ENCODE data around the gene ZNF606. TPM values are rescaled to one million over a fixed set of nuclear protein-coding genes. Genes with fewer than 3 reads are reported as not detected.

The ZNF606 gene
- total RNA-seq, 3 donors from 2014 or later = 11.6 to 17.1 (median 13.8) TPM

DNA sequence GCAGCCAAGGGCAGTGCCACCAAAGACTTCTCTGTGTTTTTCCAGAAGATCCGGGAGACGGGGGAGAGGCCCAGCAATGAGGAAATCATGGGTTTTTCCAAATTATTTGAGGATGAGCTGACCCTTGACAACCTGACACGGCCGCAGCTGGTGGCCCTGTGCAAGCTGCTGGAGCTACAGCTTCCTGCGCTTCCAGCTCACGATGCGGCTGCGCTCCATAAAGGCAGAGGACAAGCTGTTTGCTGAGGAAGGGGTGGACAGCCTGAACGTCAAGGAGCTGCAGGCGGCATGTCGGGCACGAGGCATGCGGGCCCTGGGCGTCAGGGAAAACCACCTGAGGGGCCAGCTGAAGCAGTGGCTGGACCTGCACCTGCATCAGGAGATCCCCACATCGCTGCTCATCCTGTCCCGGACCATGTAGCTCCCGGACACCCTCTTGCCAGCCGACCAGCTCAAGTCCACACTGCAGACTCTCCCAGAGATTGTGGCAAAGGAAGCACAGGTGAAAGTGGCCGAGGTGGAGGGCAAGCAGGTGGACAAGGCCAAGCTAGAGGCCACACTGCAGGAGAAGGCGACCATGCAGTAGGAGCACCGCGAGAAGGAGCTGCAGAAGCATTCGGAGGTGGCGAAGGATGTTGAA lies 42.9 kb upstream of the ZNF606 start:
- H3K36me3 ChIP-seq (ENCODE audit: low read depth) = no peaks in the 10 kb centered on the region
- H3K4me1 ChIP-seq (ENCODE audit: low read depth) = no peaks in the 10 kb centered on the region
- peaks cover 97% of the 10 kb centered on the region for H3K9me3 ChIP-seq
- no peak overlapping the region for H3K4me3 ChIP-seq
- no peak for DNase-seq
- ATAC-seq = no peak
- TF ChIP-seq, protein P1, sequence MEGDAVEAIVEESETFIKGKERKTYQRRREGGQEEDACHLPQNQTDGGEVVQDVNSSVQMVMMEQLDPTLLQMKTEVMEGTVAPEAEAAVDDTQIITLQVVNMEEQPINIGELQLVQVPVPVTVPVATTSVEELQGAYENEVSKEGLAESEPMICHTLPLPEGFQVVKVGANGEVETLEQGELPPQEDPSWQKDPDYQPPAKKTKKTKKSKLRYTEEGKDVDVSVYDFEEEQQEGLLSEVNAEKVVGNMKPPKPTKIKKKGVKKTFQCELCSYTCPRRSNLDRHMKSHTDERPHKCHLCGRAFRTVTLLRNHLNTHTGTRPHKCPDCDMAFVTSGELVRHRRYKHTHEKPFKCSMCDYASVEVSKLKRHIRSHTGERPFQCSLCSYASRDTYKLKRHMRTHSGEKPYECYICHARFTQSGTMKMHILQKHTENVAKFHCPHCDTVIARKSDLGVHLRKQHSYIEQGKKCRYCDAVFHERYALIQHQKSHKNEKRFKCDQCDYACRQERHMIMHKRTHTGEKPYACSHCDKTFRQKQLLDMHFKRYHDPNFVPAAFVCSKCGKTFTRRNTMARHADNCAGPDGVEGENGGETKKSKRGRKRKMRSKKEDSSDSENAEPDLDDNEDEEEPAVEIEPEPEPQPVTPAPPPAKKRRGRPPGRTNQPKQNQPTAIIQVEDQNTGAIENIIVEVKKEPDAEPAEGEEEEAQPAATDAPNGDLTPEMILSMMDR (IDR thresholded peaks at IDR 0.05) = no peak
- intact Hi-C loops (cut with DNase I, micrococcal nuclease) = no loop called here

DNA sequence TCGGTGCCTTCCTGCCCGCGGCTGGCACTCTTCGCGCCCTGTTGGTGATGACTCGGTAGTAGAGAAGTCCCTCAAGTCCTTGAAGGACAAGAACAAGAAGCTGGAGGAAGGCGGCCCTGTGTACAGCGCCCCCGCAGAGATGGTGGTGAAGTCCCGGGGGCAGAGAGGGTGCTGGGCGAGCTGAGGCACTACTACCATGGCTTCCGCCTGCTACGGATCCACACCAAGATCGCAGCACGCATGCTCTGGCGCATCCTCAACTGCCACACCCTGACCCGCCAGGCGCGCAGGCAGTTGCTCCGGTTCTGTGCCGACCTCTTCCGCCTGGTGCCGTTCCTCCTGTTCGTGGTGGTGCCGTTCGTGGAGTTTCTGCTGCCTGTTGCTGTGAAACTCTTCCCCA lies 42.3 kb upstream of the ZNF606 start:
- Histone ChIP-seq H3K36me3 (ENCODE audit: low read depth) (no peaks in the 10 kb centered on the region), H3K4me1 (ENCODE audit: low read depth) (no peaks in the 10 kb centered on the region), H3K4me3 (no peak overlapping the region), H3K9me3 (peaks cover 97% of the 10 kb centered on the region)
- DNase-seq (no peak), ATAC-seq (no peak)
- TF ChIP-seq, protein P1 (IDR thresholded peaks at IDR 0.05) = no peak
- intact Hi-C loops (cut with DNase I, micrococcal nuclease) = no loop called here

DNA sequence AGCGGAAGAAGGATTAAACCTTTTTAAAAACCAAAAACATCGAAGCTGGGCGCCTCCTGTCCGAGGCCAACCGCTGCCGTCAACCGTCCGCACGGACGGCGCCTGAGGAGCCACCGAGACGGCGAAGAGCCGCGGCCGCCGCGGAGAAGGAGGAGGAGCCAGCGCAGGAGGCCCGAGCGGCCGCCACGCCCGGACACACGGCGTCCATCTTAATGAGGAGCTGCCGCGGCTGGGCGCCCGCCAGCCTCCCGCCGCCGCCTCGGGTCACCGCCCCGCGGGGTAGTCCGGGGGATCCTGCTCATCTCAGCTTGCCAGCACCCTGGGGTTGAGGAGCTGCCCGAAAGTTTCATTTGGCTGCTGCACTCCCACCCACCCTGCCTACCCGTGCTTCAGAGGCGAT lies 41.8 kb upstream of the ZNF606 start:
- TF ChIP-seq, protein P1 (IDR thresholded peaks at IDR 0.05) = no peak
- H3K4me3 ChIP-seq = no peak overlapping the region
- DNase-seq = no peak
- intact Hi-C loops (cut with DNase I, micrococcal nuclease) = no loop called here
- ATAC-seq = no peak
- peaks cover 93% of the 10 kb centered on the region for H3K9me3 ChIP-seq
- no peaks in the 10 kb centered on the region for H3K4me1 ChIP-seq (ENCODE audit: low read depth)
- H3K36me3 ChIP-seq (ENCODE audit: low read depth) = no peaks in the 10 kb centered on the region

DNA sequence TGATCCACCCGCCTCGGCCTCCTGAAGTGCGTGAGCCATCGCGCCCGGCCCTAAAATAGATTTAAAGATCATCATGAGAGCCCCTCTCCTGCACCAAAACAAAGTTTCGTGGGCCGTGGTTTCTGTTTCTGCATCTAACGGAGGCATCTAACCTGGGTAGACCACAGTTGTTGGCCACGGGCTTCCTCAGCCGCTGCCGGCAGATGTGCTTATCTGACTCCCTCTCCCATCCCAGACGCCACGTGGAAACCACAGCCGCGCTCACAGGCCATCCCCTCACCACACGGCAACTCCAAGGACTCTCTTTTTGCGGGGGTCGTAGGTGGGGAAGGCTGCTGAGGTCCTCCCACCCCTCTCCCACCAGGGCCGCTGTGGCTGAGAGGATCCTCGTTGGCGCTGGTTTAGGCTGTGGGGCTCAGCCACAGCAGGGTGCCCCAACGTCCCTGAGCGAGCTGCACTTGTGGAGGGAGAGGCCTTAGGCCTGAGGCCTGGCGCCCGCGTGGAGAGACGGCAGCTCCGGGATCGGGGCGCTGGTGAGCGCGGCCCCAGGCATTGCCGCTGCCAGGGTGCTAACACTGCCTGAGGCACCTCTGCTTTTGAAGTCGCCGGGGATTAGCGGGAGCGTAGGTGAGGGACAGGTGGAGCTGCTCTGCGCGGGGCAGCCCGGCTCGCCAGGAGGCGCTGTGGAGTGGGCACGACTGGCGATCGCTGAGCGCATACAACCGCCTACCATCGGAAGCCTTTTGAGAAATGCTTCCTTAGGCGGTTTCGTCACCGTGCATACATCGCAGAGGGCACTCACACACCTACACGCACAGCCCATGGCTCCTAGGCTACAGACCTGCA lies 40.1 kb upstream of the ZNF606 start:
- DNase-seq (no peak), ATAC-seq (no peak)
- intact Hi-C loops (cut with DNase I, micrococcal nuclease) = no loop called here
- TF ChIP-seq, protein P1 (IDR thresholded peaks at IDR 0.05) = no peak
- no peaks in the 10 kb centered on the region for H3K4me1 ChIP-seq (ENCODE audit: low read depth)
- no peaks in the 10 kb centered on the region for H3K36me3 ChIP-seq (ENCODE audit: low read depth)
- no peak overlapping the region for H3K4me3 ChIP-seq
- H3K9me3 ChIP-seq = peaks cover 86% of the 10 kb centered on the region

DNA sequence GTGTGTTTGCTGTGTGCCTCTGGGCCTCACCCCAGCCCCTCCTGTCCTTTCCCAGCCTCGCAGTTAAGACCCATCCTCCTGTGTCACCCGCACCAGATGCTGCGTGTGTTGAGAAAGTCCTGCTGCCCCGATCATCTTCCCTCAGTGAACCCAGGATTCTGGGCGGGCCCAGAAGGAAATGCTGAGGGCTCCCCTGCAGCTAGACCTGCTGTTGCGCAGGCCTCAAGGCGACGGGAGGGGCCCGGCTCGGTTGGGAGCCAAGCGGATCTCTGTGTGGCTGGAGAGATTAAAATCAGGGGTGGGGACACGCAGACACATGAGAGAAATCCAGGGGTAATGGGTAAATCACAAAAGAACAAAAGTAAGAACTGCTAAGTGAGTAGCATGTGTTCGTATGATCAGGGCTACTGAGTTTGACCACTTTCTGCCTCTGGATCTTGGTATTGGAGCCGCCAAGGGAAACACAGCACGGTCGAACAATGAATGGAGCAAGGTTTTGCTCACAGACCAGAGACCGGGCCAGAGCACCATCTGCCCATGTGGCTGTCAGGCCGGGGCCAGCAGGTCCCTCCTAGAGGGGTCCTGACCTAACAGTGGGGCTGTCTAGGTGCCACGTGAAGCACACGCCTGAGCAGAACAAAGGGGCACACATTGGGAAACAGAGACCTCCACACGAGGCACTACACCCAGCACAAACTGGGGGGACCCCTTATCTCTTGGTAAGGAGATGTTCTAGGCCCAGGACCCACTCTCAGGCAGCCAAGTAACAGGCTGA lies 38.3 kb upstream of the ZNF606 start:
- Histone ChIP-seq H3K4me3 (no peak overlapping the region), H3K36me3 (ENCODE audit: low read depth) (no peaks in the 10 kb centered on the region), H3K4me1 (ENCODE audit: low read depth) (no peaks in the 10 kb centered on the region), H3K9me3 (peaks cover 72% of the 10 kb centered on the region)
- no peak for DNase-seq
- intact Hi-C loops (cut with DNase I, micrococcal nuclease) = no loop called here
- no peak for ATAC-seq
- TF ChIP-seq, protein P1 (IDR thresholded peaks at IDR 0.05) = no peak
